Neural cell (in vitro differentiated cells): ENCODE results near the gene CANX. TPM values are rescaled to one million over a fixed set of nuclear protein-coding genes. Genes with fewer than 3 reads are reported as not detected.

Experiments used
- H2AFZ ChIP-seq: fragments of 200-600, 300-800 bp; sonication (generic), shearing (Covaris generic); 2 replicates; pipeline ENCODE4 v1.6.0; 2014; ENCODE audit warnings: low read depth, mild to moderate bottlenecking, antibody characterized with exemption, low read length, moderate library complexity
- H3F3A ChIP-seq: fragments of 200-600 bp; shearing (Covaris generic); 2 replicates; pipeline ENCODE4 v1.6.1; 2016; ENCODE audit warnings: mild to moderate bottlenecking, moderate library complexity, mixed read lengths, antibody characterized with exemption, low read length; ENCODE audit not compliant: insufficient read depth, poor library complexity, severe bottlenecking
- H3K27ac ChIP-seq: fragments of 200-600, 300-800 bp; sonication (generic), shearing (Covaris generic); 2 replicates; pipeline ENCODE4 v1.5.1; 2014; ENCODE audit warnings: mild to moderate bottlenecking, low read length, moderate library complexity
- H3K27me3 ChIP-seq: fragments of 300-800, 200-600 bp; sonication (generic), shearing (Covaris generic); 2 replicates; pipeline ENCODE4 v1.6.0; 2014; ENCODE audit warnings: mild to moderate bottlenecking, low read depth, low read length, moderate library complexity; ENCODE audit not compliant: insufficient read depth
- H3K36me3 ChIP-seq: fragments of 300-800, 200-600 bp; sonication (generic), shearing (Covaris generic); 2 replicates; pipeline ENCODE4 v1.5.1; 2014; ENCODE audit warnings: mild to moderate bottlenecking, antibody characterized with exemption, low read length, moderate library complexity; ENCODE audit not compliant: insufficient read depth
- H3K4me2 ChIP-seq: fragments of 300-800, 200-600 bp; sonication (generic), shearing (Covaris generic); 2 replicates; pipeline ENCODE4 v1.6.0; 2014; ENCODE audit warnings: mild to moderate bottlenecking, low read length
- H3K4me3 ChIP-seq: fragments of 300-800, 200-600 bp; sonication (generic), shearing (Covaris generic); 2 replicates; pipeline ENCODE4 v1.5.1; 2014; ENCODE audit warnings: mild to moderate bottlenecking, low read length, moderate library complexity
- H3K79me2 ChIP-seq: fragments of 200-600 bp; shearing (Covaris generic); replicated peaks from 2 replicates; pipeline ENCODE4 v1.6.0; 2014; ENCODE audit warnings: mild to moderate bottlenecking, low read length, moderate library complexity; ENCODE audit not compliant: insufficient read depth
- H3K9ac ChIP-seq: fragments of 300-800, 200-600 bp; sonication (generic), shearing (Covaris generic); 2 replicates; pipeline ENCODE4 v1.6.1; 2016; ENCODE audit warnings: mild to moderate bottlenecking, low read length, mixed read lengths
- H3K9me2 ChIP-seq: fragments of 200-600 bp; shearing (Covaris generic); 2 replicates; pipeline ENCODE4 v1.6.1; 2016; ENCODE audit warnings: mild to moderate bottlenecking, low read length, mixed read lengths; ENCODE audit not compliant: insufficient read depth
- H3K9me3 ChIP-seq: fragments of 200-600, 300-800 bp; sonication (generic), shearing (Covaris generic); 2 replicates; pipeline ENCODE4 v1.6.1; 2016; ENCODE audit warnings: mild to moderate bottlenecking, mixed run types, low read length, moderate library complexity, mixed read lengths
- H4K20me1 ChIP-seq: fragments of 200-600 bp; shearing (Covaris generic); 2 replicates; pipeline ENCODE4 v1.6.1; 2016; ENCODE audit warnings: mild to moderate bottlenecking, mixed run types; ENCODE audit not compliant: insufficient read depth
- EP300 ChIP-seq: fragments of 450-650 bp; conservative IDR thresholded peaks from 2 replicates; pipeline ENCODE4 v1.6.1; 2014; ENCODE audit warnings: antibody characterized with exemption, mild to moderate bottlenecking, moderate library complexity; ENCODE audit not compliant: poor library complexity, severe bottlenecking
- EZH2 ChIP-seq: fragments of 200-600, 300-800 bp; shearing (Covaris generic), sonication (generic); IDR thresholded peaks from 2 replicates; pipeline ENCODE4 v1.6.1; 2014; ENCODE audit warnings: antibody characterized with exemption, low read length, borderline replicate concordance, mild to moderate bottlenecking; ENCODE audit not compliant: insufficient read depth, poor library complexity, severe bottlenecking
- MXI1 ChIP-seq: fragments of 450-650 bp; conservative IDR thresholded peaks from 2 replicates; pipeline ENCODE4 v1.6.1; 2014; ENCODE audit warnings: antibody characterized with exemption, mild to moderate bottlenecking; ENCODE audit not compliant: poor library complexity, severe bottlenecking
- POLR2AphosphoS5 ChIP-seq: IDR thresholded peaks from 2 replicates; pipeline ENCODE4 v1.6.1; 2012
- RAD21 ChIP-seq: fragments of 450-650 bp; conservative IDR thresholded peaks from 2 replicates; pipeline ENCODE4 v1.6.1; 2014; ENCODE audit warnings: antibody characterized with exemption, mild to moderate bottlenecking, moderate library complexity
- SMC3 ChIP-seq: fragments of 450-650 bp; conservative IDR thresholded peaks from 2 replicates; pipeline ENCODE4 v1.6.1; 2014; ENCODE audit warnings: antibody characterized with exemption, mild to moderate bottlenecking, moderate library complexity; ENCODE audit not compliant: poor library complexity
- TAF1 ChIP-seq: IDR thresholded peaks from 2 replicates; pipeline ENCODE4 v1.6.1; 2012; ENCODE audit warnings: low read depth
- polyA plus RNA-seq: library from polyadenylated mRNA; depleted of rRNA; stranded (reverse); fragments of >200 nt; gene quantifications from 2 replicates; pipeline ENCODE4 v1.2.3, GENCODE V29; 2014
- TF ChIP-seq, protein P1 (sequence below): fragments of 450-650 bp; IDR thresholded peaks from 2 replicates; pipeline ENCODE4 v1.5.1; 2014; ENCODE audit warnings: antibody characterized with exemption, mild to moderate bottlenecking, moderate library complexity; ENCODE audit not compliant: poor library complexity, severe bottlenecking
- TF ChIP-seq, protein P2 (sequence below): IDR thresholded peaks from 2 replicates; pipeline ENCODE4 v1.6.1; 2012; ENCODE audit warnings: borderline replicate concordance

CANX gene
- polyA plus RNA-seq, 1 donor from 2014 or later = 232 TPM

DNA sequence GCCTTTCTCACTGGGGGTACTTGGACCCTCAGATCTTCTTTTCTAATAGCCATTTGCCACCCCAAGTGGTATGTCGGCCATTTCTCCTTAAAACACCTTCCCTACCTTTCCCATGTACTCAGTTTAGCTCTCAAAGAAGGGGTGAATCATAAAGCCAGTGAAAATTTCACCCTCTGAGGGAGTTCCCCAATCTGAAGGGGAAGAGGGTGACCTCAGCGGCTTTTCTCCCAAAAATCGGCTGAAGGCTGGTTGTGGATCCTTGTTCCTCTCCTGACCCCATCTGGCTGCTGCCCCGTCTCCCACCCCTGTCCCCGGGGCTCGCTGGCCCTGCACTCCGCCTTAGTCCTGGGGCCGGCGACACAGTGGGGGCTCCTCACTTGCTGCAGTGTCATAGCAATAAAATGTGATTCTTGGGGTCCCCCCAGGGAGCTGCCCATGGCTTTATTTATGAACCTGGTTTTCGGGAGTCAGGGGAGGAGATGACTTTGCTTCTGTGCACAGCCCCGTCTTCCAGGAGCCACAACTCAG, 77.7 kb downstream of the CANX start:
- H3K9ac ChIP-seq = no peak overlapping the region
- H3F3A ChIP-seq = no peaks in the 10 kb centered on the region
- H2AFZ ChIP-seq = no peak overlapping the region
- H3K4me3 ChIP-seq = no peak overlapping the region
- H3K9me2 ChIP-seq = no peaks in the 10 kb centered on the region
- no peaks in the 10 kb centered on the region for H4K20me1 ChIP-seq
- no peaks in the 10 kb centered on the region for H3K79me2 ChIP-seq
- H3K36me3 ChIP-seq = peaks cover under 1% of the 10 kb centered on the region
- TF ChIP-seq MXI1 = no peak
- TF ChIP-seq EP300 = no peak
- no peak for TF ChIP-seq POLR2AphosphoS5
- TF ChIP-seq, protein P1, sequence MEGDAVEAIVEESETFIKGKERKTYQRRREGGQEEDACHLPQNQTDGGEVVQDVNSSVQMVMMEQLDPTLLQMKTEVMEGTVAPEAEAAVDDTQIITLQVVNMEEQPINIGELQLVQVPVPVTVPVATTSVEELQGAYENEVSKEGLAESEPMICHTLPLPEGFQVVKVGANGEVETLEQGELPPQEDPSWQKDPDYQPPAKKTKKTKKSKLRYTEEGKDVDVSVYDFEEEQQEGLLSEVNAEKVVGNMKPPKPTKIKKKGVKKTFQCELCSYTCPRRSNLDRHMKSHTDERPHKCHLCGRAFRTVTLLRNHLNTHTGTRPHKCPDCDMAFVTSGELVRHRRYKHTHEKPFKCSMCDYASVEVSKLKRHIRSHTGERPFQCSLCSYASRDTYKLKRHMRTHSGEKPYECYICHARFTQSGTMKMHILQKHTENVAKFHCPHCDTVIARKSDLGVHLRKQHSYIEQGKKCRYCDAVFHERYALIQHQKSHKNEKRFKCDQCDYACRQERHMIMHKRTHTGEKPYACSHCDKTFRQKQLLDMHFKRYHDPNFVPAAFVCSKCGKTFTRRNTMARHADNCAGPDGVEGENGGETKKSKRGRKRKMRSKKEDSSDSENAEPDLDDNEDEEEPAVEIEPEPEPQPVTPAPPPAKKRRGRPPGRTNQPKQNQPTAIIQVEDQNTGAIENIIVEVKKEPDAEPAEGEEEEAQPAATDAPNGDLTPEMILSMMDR = no peak
- no peak for TF ChIP-seq EZH2
- no peak for TF ChIP-seq SMC3
- TF ChIP-seq, protein P2, sequence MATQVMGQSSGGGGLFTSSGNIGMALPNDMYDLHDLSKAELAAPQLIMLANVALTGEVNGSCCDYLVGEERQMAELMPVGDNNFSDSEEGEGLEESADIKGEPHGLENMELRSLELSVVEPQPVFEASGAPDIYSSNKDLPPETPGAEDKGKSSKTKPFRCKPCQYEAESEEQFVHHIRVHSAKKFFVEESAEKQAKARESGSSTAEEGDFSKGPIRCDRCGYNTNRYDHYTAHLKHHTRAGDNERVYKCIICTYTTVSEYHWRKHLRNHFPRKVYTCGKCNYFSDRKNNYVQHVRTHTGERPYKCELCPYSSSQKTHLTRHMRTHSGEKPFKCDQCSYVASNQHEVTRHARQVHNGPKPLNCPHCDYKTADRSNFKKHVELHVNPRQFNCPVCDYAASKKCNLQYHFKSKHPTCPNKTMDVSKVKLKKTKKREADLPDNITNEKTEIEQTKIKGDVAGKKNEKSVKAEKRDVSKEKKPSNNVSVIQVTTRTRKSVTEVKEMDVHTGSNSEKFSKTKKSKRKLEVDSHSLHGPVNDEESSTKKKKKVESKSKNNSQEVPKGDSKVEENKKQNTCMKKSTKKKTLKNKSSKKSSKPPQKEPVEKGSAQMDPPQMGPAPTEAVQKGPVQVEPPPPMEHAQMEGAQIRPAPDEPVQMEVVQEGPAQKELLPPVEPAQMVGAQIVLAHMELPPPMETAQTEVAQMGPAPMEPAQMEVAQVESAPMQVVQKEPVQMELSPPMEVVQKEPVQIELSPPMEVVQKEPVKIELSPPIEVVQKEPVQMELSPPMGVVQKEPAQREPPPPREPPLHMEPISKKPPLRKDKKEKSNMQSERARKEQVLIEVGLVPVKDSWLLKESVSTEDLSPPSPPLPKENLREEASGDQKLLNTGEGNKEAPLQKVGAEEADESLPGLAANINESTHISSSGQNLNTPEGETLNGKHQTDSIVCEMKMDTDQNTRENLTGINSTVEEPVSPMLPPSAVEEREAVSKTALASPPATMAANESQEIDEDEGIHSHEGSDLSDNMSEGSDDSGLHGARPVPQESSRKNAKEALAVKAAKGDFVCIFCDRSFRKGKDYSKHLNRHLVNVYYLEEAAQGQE = no peak
- no peak for TF ChIP-seq TAF1
- no peak for TF ChIP-seq RAD21
- no peaks in the 10 kb centered on the region for H3K9me3 ChIP-seq
- no peaks in the 10 kb centered on the region for H3K27me3 ChIP-seq
- no peak overlapping the region for H3K4me2 ChIP-seq
- no peak overlapping the region for H3K27ac ChIP-seq

DNA sequence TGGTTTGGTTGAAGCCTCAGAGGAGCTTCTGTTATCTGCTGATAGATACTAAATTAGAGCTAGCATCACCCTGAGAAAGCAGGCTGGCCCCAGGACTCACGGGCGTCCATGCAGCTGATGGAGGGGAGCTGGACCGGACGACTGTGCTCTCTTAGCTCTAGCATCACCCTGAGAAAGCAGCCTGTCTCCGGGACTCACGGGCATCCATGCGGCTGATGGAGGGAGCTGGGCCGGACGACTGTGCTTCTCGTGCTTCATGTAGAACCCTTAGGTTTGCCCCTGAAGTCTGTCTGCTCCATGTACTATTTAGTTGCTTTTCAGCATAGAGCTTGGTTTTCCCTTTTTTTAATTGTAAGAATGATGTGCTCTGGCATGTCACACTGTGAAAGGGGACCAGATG, 78.7 kb downstream of the CANX start:
- H2AFZ ChIP-seq = no peak overlapping the region
- no peaks in the 10 kb centered on the region for H3K36me3 ChIP-seq
- H3F3A ChIP-seq = no peaks in the 10 kb centered on the region

DNA sequence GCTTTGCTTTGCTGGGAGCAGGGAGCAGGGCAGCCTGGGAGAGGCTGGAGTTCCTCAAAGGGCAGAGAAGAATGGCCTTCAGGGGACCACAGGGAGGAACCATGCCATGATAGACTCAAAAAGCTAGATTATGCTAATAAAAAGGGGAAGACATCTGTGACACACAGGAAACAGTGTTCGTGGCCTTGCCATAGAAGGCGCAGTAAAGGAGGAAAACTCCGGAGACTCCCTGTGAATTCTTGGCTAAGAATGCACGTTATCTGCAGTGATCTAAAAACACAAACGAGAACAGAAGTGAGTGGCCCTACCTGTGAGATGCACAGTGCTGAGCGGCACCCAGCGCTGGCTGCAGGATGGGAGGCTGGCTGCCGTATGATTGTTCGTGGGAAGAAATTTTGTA, 79.1 kb downstream of the CANX start:
- H3K27ac ChIP-seq = no peak overlapping the region
- H3K79me2 ChIP-seq = no peaks in the 10 kb centered on the region
- no peaks in the 10 kb centered on the region for H3K36me3 ChIP-seq
- TF ChIP-seq POLR2AphosphoS5 = no peak
- no peak for TF ChIP-seq EZH2
- TF ChIP-seq RAD21 = no peak
- no peaks in the 10 kb centered on the region for H3K27me3 ChIP-seq
- H2AFZ ChIP-seq = no peak overlapping the region
- H3F3A ChIP-seq = no peaks in the 10 kb centered on the region
- no peak overlapping the region for H3K4me2 ChIP-seq
- H3K9me2 ChIP-seq = no peaks in the 10 kb centered on the region
- H3K4me3 ChIP-seq = no peak overlapping the region
- H3K9me3 ChIP-seq = no peaks in the 10 kb centered on the region
- H3K9ac ChIP-seq = no peak overlapping the region
- H4K20me1 ChIP-seq = no peaks in the 10 kb centered on the region

More for the DNA sequence above, 78.7 kb downstream of the CANX start:
- Histone ChIP-seq H3K27ac (no peak overlapping the region), H3K4me3 (no peak overlapping the region), H3K9me3 (no peaks in the 10 kb centered on the region), H3K79me2 (no peaks in the 10 kb centered on the region), H3K27me3 (no peaks in the 10 kb centered on the region), H3K4me2 (no peak overlapping the region), H4K20me1 (no peaks in the 10 kb centered on the region), H3K9ac (no peak overlapping the region), H3K9me2 (no peaks in the 10 kb centered on the region)
- TF ChIP-seq POLR2AphosphoS5 = no peak
